ENCODE results near the gene MAML3.

MAML3 gene

GRCh38 chr4:140037353-140038030 is 116.5 kb downstream of the MAML3 start:
- no peak for DNase-seq

- no peak for DNase-seq
Measured at GRCh38 chr4:140031706-140032105, 122.3 kb downstream of the MAML3 start.

GRCh38 chr4:140031061-140031460 is 122.9 kb downstream of the MAML3 start:
- DNase-seq, result no peak

- DNase-seq, result no peak
Measured at GRCh38 chr4:140028676-140029517, 125.1 kb downstream of the MAML3 start.

GRCh38 chr4:140028101-140028500 is 125.9 kb downstream of the MAML3 start:
- DNase-seq, result no peak

- no peak for DNase-seq
Measured at GRCh38 chr4:140027101-140027500, 126.9 kb downstream of the MAML3 start.

- DNase-seq, result no peak
Measured at GRCh38 chr4:140025470-140025869, 128.5 kb downstream of the MAML3 start.

GRCh38 chr4:140020457-140021361 is 133.3 kb downstream of the MAML3 start:
- DNase-seq, result no peak

GRCh38 chr4:140019619-140020347 is 134.2 kb downstream of the MAML3 start:
- DNase-seq, result no peak

GRCh38 chr4:140018931-140019618 is 134.9 kb downstream of the MAML3 start:
- no peak for DNase-seq

GRCh38 chr4:140014284-140014683 is 139.7 kb downstream of the MAML3 start:
- no peak for DNase-seq

- peak; percentile 56 for DNase-seq
Measured at GRCh38 chr4:140012688-140013486, 141.1 kb downstream of the MAML3 start.

- no peak for DNase-seq
Measured at GRCh38 chr4:140005699-140006098, 148.3 kb downstream of the MAML3 start.

- no peak for DNase-seq
Measured at GRCh38 chr4:140004922-140005627, 148.9 kb downstream of the MAML3 start.

GRCh38 chr4:140004549-140004895 is 149.5 kb downstream of the MAML3 start:
- no peak for DNase-seq

GRCh38 chr4:140003876-140004548 is 150.0 kb downstream of the MAML3 start:
- DNase-seq, result no peak

- no peak for DNase-seq
Measured at GRCh38 chr4:140000232-140000631, 153.8 kb downstream of the MAML3 start.

GRCh38 chr4:139988863-139989765 is 164.9 kb downstream of the MAML3 start:
- DNase-seq, result peak; percentile 49

GRCh38 chr4:139987502-139987850 is 166.5 kb downstream of the MAML3 start:
- no peak for DNase-seq
